CD14-positive monocyte (primary cell): ENCODE data around the gene SLC35B4. TPM values are rescaled to one million over a fixed set of nuclear protein-coding genes. Genes with fewer than 3 reads are reported as not detected.
A peak's percentile ranks its signal among the peaks of the same experiment; 100 is the strongest.

Source experiments
- DNase-seq, 3 donors: peaks; one replicate each; pipeline ENCODE4 v3.0.0-alpha.2; 2011 to 2022
- H2AFZ ChIP-seq: 2 replicates; pipeline ENCODE4 v1.6.0; 2012; ENCODE audit warnings: mild to moderate bottlenecking, low read depth, low read length, inconsistent platforms; ENCODE audit not compliant: insufficient read depth, poor library complexity, severe bottlenecking
- H3K27ac ChIP-seq, 2 donors: 1 replicate in 1 of 2; 2 replicates in 1 of 2; pipeline ENCODE4 v1.5.1; 2012 to 2013; ENCODE audit warnings: low read length in 2 of 2, control low read depth in 1 of 2, inconsistent platforms in 1 of 2, low read depth in 1 of 2, mild to moderate bottlenecking in 1 of 2
- H3K27me3 ChIP-seq, 2 donors: one replicate each; pipeline versions ENCODE4 v1.6.0 to v1.6.1; 2011 to 2013; ENCODE audit warnings: low read length in 2 of 2; ENCODE audit not compliant: control insufficient read depth in 2 of 2, insufficient read depth in 2 of 2
- H3K36me3 ChIP-seq, 2 donors: replicated peaks in 1 of 2; 1 replicate in 1 of 2; 2 replicates in 1 of 2; pipeline versions ENCODE4 v1.5.1 to v1.6.1; 2012 to 2013; ENCODE audit warnings: low read length in 2 of 2, control low read depth in 1 of 2, inconsistent platforms in 1 of 2, mild to moderate bottlenecking in 1 of 2; ENCODE audit not compliant: insufficient read depth in 2 of 2, control insufficient read depth in 1 of 2
- H3K4me1 ChIP-seq, 2 donors: 1 replicate in 1 of 2; 2 replicates in 1 of 2; pipeline versions ENCODE4 v1.5.1 to v1.6.1; 2012 to 2013; ENCODE audit warnings: low read length in 2 of 2, control low read depth in 1 of 2, inconsistent platforms in 1 of 2, mild to moderate bottlenecking in 1 of 2, moderate library complexity in 1 of 2; ENCODE audit not compliant: insufficient read depth in 2 of 2, control insufficient read depth in 1 of 2
- H3K4me2 ChIP-seq: replicated peaks from 2 replicates; pipeline ENCODE3; 2012; ENCODE audit warnings: low read length, moderate library complexity, mild to moderate bottlenecking; ENCODE audit not compliant: poor library complexity, severe bottlenecking; ENCODE audit errors: extremely low read depth
- H3K4me3 ChIP-seq, 3 experiments: fragments of 200-600 bp in 1 of 3; sonication (generic) in 1 of 3; replicated peaks in 1 of 3; 1 replicate in 2 of 3; 2 replicates in 1 of 3; pipeline ENCODE4 v1.5.1; 2011 to 2013; ENCODE audit warnings: low read length in 3 of 3, mild to moderate bottlenecking in 3 of 3, control low read depth in 2 of 3, low read depth in 2 of 3, inconsistent platforms in 1 of 3, moderate library complexity in 1 of 3
- H3K79me2 ChIP-seq: 2 replicates; pipeline ENCODE4 v1.6.0; 2012; ENCODE audit warnings: mild to moderate bottlenecking, control low read depth, inconsistent platforms, low read length, moderate library complexity; ENCODE audit not compliant: insufficient read depth
- H3K9ac ChIP-seq: 2 replicates; pipeline ENCODE4 v1.6.0; 2017; ENCODE audit warnings: low read length, mild to moderate bottlenecking; ENCODE audit not compliant: insufficient read depth, poor library complexity, severe bottlenecking
- H3K9me3 ChIP-seq, 2 donors: replicated peaks in 1 of 2; 1 replicate in 1 of 2; 2 replicates in 1 of 2; pipeline versions ENCODE4 v1.5.1 to v1.6.1; 2012 to 2013; ENCODE audit warnings: low read length in 2 of 2, control low read depth in 1 of 2; ENCODE audit not compliant: control insufficient read depth in 1 of 2, insufficient read depth in 1 of 2
- H4K20me1 ChIP-seq: 2 replicates; pipeline ENCODE4 v1.6.0; 2012; ENCODE audit warnings: mild to moderate bottlenecking, low read length, control low read depth, moderate library complexity; ENCODE audit not compliant: insufficient read depth
- H3K27ac Mint-ChIP-seq, 7 donors: one replicate each; pipeline ENCODE4 v1.8.0; 2020; ENCODE audit warnings: mild to moderate bottlenecking in 7 of 7, mixed read lengths in 7 of 7, moderate library complexity in 6 of 7, inconsistent platforms in 2 of 7
- H3K27me3 Mint-ChIP-seq, 3 donors: one replicate each; pipeline ENCODE4 v1.8.0; 2021 to 2022; ENCODE audit warnings: low read depth in 3 of 3, mild to moderate bottlenecking in 3 of 3, mixed read lengths in 3 of 3, moderate library complexity in 3 of 3, inconsistent platforms in 1 of 3
- H3K36me3 Mint-ChIP-seq, 2 donors: one replicate each; pipeline ENCODE4 v1.8.0; 2020; ENCODE audit warnings: mixed read lengths in 2 of 2, inconsistent platforms in 1 of 2, mild to moderate bottlenecking in 1 of 2
- H3K4me1 Mint-ChIP-seq: one replicate; pipeline ENCODE4 v1.8.0; 2020; ENCODE audit warnings: mild to moderate bottlenecking, mixed read lengths
- H3K4me3 Mint-ChIP-seq, 2 donors: one replicate each; pipeline ENCODE4 v1.8.0; 2020; ENCODE audit warnings: mild to moderate bottlenecking in 2 of 2, mixed read lengths in 2 of 2, moderate library complexity in 1 of 2
- H3K9me3 Mint-ChIP-seq, 7 donors: one replicate each; pipeline ENCODE4 v1.8.0; 2020 to 2022; ENCODE audit warnings: mixed read lengths in 7 of 7, mild to moderate bottlenecking in 6 of 7, moderate library complexity in 6 of 7, inconsistent platforms in 2 of 7
- WGBS: methylation state at CpG from one replicate; pipeline ENCODE4 v1.1.5; 2013; ENCODE audit warnings: missing lambda C conversion rate; ENCODE audit not compliant: insufficient coverage; 5-methylcytosine and 5-hydroxymethylcytosine counted together
- intact Hi-C, 2 donors: fragments of 100-400 bp; cut with micrococcal nuclease; formaldehyde crosslinking; loops; one replicate each; pipeline versions ENCODE4 v1.15.0 to v1.15.1; 2023
- polyA plus RNA-seq, 3 donors: library from polyadenylated mRNA; depleted of rRNA in 1 of 3; unstranded in 2 of 3; stranded (reverse) in 1 of 3; fragments of 300-500 nt in 2 of 3; fragments of >200 nt in 1 of 3; fragmentation: Illumina TruSeq in 2 of 3; gene quantifications; 1 replicate in 2 of 3; 2 replicates in 1 of 3; pipeline ENCODE4 v1.2.3, GENCODE V29; 2012 to 2021
- TF ChIP-seq, protein P1 (sequence below): fragments of 200-600 bp; IDR thresholded peaks from one replicate; pipeline ENCODE4 v1.8.0; 2022; ENCODE audit warnings: antibody characterized with exemption, mild to moderate bottlenecking

The SLC35B4 gene
- polyA plus RNA-seq, 3 donors: 9.4 to 21.1 (median 12.7) TPM

DNA sequence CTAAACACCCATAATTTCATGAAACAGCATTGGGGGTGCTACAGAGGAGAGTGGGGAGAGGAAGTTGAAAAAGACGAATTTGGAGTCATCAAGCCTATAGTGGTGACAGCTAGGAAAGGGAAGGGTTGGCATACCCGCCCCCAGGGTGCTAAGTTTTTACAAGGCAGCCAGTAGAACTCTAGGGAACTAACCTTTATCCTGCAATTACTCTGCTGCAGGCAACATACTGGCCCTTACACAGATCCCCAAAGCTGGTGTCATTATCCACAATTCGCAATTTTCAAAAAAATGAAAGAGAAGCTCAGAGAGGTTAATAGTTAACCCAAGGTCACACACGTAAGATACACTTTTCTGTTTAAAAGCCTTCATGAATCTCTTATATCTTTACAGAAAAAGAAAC is 14.2 kb upstream of the SLC35B4 start:
- Histone ChIP-seq H3K4me3 (no peak overlapping the region), H3K9ac (no peak overlapping the region), H2AFZ (no peak overlapping the region), H4K20me1 (no peaks in the 10 kb centered on the region), H3K4me2 (no peak overlapping the region), H3K4me1 (no peaks in the 10 kb centered on the region), H3K79me2 (no peaks in the 10 kb centered on the region), H3K27ac (no peak overlapping the region), H3K27me3 (peaks cover 0 to 3% of the 10 kb centered on the region in 2 donors), H3K36me3 (no peaks in the 10 kb centered on the region), H3K9me3 (no peaks in the 10 kb centered on the region)
- TF ChIP-seq, protein P1, sequence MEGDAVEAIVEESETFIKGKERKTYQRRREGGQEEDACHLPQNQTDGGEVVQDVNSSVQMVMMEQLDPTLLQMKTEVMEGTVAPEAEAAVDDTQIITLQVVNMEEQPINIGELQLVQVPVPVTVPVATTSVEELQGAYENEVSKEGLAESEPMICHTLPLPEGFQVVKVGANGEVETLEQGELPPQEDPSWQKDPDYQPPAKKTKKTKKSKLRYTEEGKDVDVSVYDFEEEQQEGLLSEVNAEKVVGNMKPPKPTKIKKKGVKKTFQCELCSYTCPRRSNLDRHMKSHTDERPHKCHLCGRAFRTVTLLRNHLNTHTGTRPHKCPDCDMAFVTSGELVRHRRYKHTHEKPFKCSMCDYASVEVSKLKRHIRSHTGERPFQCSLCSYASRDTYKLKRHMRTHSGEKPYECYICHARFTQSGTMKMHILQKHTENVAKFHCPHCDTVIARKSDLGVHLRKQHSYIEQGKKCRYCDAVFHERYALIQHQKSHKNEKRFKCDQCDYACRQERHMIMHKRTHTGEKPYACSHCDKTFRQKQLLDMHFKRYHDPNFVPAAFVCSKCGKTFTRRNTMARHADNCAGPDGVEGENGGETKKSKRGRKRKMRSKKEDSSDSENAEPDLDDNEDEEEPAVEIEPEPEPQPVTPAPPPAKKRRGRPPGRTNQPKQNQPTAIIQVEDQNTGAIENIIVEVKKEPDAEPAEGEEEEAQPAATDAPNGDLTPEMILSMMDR: no peak
- WGBS: 60% methylated on average over 2 of the region's 4 CpGs
- no peak for DNase-seq
- intact Hi-C loops: no loop called here
- peaks cover 4% of the 10 kb centered on the region for H3K4me1 Mint-ChIP-seq
- H3K27me3 Mint-ChIP-seq: peaks cover 2 to 13% (median 7%) of the 10 kb centered on the region in 3 donors
- peaks cover 0 to 8% (median 3%) of the 10 kb centered on the region in 7 donors for H3K9me3 Mint-ChIP-seq
- H3K36me3 Mint-ChIP-seq: no peaks in the 10 kb centered on the region
- H3K4me3 Mint-ChIP-seq: peak overlapping the region in 1 of 2 donors; percentile 57
- H3K27ac Mint-ChIP-seq: no peak overlapping the region

DNA sequence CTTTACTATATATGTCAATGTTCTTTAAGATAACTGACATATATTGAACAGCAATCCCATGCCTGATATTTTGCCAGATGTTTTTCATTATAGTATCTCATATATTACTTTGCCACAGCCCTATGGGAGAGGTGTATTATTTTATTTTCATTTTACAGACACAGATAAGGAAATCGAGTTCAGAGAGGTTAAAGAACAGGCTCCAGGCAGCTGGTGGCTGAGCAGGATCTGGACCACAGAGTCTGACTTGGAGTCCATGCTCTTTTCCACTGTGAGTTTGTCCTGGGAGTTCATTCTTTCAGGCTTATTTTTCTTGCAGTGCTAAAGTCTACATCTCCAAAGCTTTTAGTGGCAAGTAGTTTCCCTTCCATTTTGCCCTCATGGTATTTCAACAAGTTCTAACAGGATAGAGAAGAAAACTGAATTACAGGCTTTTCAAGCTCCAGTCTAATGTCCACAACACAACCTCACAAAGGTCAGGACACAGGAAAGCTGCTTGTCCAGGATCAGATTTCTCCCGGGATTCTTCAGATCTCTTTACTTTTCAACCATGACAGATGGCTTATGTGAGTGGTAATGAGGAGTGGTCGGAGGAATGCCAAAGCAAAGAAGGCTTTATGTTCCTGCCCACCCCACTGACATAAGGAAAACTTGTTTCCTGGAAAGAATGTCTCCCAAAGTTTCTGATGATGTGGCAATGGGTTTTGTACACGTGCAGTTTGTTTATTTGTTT is 13.1 kb upstream of the SLC35B4 start:
- TF ChIP-seq, protein P1: no peak
- WGBS: 80% methylated on average over 1 of the region's 4 CpGs
- peaks cover 0 to 3% of the 10 kb centered on the region in 2 donors for H3K27me3 ChIP-seq
- Mint-ChIP-seq H3K27ac (no peak overlapping the region), H3K4me1 (peaks cover 4% of the 10 kb centered on the region), H3K4me3 (no peak overlapping the region), H3K9me3 (peaks cover 0 to 4% (median 0%) of the 10 kb centered on the region in 7 donors), H3K36me3 (no peaks in the 10 kb centered on the region), H3K27me3 (peaks cover 2 to 10% (median 9%) of the 10 kb centered on the region in 3 donors)
- H3K4me1 ChIP-seq: no peaks in the 10 kb centered on the region
- no peak overlapping the region for H3K4me2 ChIP-seq
- no peaks in the 10 kb centered on the region for H3K79me2 ChIP-seq
- no peaks in the 10 kb centered on the region for H4K20me1 ChIP-seq
- intact Hi-C loops: no loop called here
- no peaks in the 10 kb centered on the region for H3K9me3 ChIP-seq
- no peak overlapping the region for H3K4me3 ChIP-seq
- H3K9ac ChIP-seq: no peak overlapping the region
- H2AFZ ChIP-seq: no peak overlapping the region
- DNase-seq: no peak
- H3K27ac ChIP-seq: no peak overlapping the region
- H3K36me3 ChIP-seq: no peaks in the 10 kb centered on the region
